GM19328 (cell line): Measurements from ENCODE around the gene RBM47.
A peak's percentile ranks its signal among the peaks of the same experiment; 100 is the strongest.

ENCODE experiments used
- ATAC-seq: cut with Tn5 transposase; IDR thresholded peaks from one replicate; pipeline ENCODE4 v1.9.1; 2021; ENCODE audit warnings: mild to moderate bottlenecking, moderate library complexity; ENCODE audit not compliant: unreplicated experiment

RBM47 gene

DNA sequence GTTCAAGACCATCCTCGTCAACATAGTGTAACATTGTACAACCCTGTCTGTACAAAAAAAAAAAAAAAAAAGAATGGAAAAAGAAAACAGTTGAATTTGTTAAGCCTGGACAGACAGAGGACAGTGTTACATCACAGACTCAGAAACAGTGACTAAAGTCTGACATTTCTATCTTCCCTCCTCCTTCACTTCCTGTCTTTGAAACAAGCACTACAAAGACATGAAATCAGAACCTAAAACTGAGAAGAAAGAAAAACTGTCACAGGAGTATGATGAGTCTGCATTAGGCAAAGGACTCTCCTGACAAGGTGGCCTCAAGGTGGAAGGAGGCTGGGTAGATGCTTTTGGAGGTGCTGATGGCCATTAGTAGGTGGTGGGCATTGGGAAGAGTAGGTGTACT lies 126.7 kb downstream of the RBM47 start:
- ATAC-seq = no peak

DNA sequence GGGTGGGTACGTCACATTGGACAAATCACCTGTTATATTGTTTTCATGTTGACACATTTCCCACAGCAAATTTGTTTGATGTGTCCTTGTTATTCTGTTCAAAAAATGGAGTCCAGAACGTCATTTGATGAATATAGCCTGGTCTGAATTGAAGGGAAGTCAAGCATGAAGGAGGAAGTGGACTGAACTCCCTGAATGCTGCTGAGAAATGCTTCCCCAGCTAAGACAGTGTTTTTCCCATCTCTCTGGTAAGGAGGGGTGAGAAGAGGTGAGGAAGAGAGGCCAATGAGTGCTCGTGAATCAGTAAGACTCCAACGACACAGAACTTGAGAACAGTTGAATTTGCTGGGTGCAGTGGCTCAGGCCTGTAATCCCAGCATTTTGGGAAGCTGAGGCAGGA lies 127.4 kb downstream of the RBM47 start:
- ATAC-seq = no peak

DNA sequence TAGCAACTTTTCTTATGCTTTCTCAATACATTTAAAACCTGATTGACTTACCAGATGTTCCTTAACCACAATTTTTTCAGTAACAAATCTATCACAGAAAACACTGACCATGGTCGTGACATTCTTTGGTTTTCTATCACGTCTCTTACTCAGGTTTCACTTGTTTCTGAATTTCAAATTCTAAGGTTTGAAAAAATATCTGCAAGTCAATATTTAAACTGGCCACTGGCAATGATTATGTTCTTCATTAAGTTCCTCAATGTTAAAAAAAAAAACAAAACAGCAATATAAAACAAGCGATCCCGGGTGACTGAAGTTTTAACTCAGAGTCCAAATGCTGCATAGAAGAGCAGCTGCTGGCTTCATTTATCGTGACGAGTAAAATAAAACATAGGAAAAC lies 128.9 kb downstream of the RBM47 start:
- no peak for ATAC-seq

DNA sequence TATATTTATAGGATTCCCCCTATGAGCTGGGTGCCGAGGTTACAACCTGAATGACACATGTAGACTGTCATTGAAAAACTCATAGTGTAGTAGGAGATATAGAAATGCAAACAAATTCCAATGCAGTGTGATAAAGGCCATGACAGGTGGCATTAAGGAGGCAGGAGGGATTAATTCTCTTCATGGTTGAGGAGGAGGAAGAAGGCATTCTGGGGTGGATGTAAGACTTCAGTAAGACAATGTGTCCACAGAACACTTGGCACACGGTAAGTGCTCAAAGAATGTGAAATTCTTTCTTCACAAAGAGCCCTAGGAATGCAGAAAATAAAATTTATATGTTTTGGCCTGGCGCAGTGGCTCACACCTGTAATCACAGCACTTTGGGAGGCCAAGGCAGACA lies 136.5 kb downstream of the RBM47 start:
- ATAC-seq = no peak

DNA sequence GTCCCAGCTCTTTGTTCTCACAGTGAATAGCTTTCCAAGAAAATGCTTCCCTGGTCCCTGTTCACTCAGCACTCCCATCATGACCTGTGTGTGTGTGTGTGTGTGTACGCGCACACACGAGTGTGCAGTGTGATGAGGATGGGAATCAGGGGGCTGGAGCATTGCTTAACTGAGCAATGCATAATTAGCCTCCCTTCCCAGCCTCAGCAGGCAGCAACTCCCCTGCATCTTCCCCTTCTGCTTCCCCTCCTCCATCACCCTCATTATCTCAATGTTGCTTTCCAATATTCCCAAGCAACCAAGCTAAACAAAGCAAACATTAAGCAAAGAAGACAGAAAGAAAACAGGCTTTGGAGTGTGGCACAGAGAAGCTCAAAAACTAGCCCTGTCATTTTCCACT lies 137.0 kb downstream of the RBM47 start:
- no peak for ATAC-seq

DNA sequence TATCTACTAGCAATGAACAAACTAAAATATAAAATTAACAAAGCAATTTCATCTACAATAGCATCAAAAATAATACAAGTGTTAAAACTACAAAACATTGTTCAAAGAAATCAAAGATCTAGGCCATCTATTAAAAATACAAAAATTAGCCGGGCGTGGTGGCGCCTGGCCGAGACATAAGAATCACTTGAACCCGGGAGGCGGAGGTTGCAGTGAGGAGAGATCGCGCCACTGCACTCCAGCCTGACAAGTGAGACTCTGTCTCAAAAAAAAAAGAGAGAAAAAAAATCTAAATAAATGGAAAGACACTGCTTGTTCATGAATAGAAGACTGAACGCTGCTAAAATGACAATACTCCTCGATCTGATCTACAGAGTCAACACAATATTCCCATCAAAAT lies 139.2 kb downstream of the RBM47 start:
- ATAC-seq = no peak

DNA sequence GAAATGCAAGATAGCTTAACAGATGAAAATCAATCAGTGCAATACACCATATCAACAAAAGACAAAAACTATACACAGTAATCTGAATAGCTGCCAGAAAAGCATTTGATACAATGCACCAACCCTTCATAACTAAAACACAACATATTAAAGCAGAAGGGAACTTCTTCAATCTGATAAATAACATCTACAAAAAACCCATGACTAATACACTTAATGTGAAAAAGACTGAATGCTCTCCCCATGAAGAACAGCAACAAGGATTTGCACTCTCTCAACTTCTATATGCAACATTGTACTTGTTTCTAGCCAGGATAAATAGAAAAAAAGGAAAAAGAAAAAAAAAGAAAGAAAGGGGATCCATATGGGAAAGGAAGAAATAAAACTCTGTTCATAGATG lies 139.7 kb downstream of the RBM47 start:
- no peak for ATAC-seq

DNA sequence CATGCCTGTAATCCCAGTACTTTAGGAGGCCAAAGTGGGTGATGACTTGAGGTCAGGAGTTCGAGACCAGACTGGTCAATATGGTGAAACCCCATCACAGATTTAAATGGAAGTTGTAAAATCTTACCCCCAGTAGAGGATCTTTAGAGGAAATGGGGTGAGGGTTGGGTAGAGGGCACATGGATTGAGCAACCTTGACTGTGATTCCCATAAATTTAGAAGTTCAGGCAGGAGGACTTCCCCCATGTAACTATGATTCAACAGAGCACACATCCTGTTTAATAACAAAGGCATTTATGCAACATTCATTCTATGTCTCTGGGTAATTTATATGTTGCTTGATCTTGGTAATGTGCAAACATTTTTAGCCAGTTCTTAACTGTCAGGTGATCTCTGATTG lies 143.1 kb downstream of the RBM47 start:
- ATAC-seq = no peak

DNA sequence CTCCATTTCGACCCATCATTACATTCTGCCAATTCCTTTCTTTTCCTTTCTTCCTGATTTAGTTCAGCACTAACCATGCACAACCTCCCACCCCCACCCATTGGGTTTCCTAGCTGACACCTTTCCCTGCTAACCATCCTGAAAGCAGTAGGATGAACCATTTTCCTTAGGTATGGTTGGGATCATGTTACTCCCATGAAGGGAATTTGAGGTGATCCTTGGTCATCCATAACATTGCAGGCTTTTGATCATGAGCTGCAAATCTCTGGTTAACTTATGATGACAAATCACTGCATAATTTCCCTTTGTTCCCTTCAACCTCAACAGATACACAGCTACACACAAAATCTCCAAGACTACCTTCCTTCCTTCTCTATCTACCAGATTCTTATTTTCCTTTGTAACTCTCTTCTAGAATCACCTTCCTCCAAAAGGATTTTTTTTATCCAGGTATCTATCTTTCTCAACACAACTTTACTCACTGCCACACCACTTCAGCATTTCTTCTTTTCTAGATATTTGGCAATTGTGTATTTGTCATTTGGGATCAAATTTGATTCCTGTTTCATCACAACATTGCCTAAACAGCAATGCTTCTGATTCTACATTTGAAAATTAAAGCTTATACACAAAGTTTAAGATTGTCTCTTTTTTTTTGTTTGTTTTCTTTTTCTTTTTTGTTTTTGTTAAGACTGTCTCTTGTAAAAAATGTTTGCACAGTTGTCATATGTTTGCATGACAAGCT lies 145.1 kb downstream of the RBM47 start:
- ATAC-seq = no peak

DNA sequence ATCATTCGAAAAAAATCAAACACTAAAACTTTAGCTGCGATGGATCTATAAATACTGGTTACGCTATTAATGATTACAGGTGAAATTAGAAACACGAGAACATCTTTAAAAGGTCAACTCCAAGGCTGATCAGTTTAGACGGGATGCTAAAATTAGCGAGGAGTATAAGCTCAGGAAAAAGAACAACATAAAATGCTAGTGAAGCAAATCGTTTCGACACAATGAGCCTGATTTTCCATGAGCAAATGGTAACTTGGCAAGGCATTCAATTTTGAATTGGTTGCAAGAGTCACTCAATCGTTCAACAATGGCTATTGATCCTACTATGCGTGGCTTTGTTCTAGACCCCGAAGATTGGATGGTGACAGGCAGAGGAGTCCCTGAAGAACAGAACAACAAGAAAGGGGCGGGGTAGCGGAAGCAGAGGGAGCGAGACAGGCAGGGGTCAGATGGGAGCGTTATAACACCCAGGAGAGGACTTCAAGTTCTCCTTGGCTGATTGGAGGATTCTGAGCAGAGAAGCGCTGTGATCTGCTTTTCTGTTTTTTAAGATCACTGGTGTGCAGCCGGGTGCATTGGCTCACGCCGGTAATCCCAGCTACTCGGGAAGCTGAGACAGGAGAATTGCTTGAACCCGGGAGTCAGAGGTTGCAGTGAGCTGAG lies 146.5 kb downstream of the RBM47 start:
- no peak for ATAC-seq

DNA sequence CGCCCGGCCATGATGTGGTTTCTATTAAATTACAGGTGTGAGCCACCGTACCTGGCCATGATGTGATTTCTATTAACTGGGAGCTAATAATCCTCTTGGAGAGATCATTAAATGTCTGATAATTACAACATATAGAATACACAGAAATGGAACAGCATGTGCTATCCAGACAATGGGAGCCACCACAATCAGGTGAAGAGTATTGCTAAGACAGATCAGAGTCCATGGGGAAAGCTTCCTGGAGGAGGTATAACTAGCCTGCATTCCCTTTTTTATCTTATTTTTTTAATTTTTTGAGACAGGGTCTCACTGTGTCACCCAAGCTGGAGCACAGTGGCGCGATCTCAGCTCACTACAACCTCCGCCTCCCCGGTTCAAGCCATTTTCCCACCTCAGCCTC lies 147.7 kb downstream of the RBM47 start:
- no peak for ATAC-seq

DNA sequence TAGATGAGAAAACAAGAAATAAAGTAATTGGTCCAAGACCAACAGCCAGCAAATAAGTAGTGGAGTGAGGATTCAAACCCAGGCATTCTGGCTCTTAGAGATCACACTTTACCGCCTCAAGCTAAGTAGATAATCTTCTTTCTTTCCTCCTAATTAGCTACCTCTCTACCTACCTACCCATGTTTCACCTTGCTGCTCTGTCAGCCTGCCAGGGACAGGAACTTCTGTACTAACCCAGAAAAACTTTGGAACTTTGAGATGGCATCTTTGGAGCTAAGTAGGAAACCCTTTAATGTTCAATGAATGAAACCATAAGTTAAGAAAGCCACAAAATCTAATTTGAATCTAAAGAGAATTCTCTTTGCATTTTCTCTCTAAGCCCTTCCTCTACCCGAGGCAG lies 149.4 kb downstream of the RBM47 start:
- ATAC-seq = no peak

DNA sequence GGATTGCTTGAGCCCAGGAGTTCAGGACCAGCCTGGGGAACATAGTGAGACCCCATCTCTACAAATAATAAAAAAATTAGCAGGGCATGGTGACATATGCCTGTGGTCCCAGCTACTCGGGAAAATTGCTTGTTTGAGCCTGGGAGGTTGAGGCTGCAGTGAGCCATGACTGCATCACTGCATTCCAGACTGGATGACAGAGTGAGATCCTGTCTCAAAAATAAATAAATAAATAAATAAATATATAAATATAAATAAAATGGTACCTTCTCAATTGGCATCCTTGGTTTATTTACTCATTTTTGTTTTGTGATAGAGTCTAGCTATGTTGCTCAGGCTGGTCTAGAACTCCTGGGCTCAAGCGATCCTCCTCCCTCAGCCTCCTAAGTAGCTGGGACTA lies 150.3 kb downstream of the RBM47 start:
- no peak for ATAC-seq

DNA sequence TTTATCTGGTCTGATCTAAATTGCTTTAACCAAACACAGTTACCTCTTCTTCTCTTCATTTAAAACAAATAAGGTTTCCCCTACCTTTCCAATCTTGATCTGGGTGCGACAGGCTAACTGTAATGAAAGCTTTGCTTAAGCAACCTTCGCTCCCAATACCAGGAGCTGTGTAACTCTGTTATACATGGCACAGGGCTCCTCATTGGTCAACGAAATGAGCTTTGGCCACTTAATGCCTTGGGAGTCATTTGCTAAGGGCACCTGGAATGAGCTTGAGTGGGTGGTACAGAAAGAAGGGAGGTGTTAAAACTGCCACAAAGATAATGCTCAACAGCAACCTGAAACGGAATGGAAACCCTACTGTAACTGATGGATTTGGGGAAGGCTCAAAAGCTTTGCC lies 154.1 kb downstream of the RBM47 start:
- ATAC-seq = no peak

DNA sequence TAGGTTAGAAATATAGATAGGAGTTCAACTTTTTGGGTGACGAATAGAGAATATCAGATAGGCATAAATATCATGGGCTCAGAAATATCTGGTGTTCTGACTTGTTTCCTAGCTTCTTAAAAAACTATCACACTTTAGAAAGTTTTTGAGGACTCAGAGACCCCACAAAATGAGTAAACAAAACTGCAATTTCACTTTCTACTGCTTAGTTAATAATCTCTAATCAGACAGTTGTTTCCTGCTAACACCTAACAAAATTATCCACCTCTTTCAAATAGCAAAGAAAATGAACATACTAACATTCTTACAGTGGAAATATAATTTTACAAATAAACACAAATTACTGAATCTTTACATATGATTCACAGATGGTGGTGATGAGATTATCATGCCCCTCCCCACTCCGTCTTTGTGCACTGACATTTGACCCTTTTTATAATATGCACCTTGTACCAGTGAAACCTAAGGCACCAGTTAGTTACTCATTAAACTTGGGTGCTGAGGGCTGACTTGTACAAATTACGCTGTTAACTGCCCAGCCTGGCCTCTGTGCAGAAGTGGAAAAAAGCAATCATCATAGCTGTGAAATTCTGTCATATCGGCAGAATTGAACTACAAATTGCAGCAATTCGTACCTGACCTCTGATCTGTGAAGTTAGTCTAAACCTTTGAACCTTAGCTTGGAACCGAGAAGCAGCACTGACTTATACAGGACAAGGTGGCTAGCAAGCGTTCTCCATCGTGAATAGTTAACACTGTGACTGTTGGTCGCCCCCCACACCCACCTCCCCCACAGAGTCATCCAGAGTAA lies 155.9 kb downstream of the RBM47 start:
- ATAC-seq = no peak

DNA sequence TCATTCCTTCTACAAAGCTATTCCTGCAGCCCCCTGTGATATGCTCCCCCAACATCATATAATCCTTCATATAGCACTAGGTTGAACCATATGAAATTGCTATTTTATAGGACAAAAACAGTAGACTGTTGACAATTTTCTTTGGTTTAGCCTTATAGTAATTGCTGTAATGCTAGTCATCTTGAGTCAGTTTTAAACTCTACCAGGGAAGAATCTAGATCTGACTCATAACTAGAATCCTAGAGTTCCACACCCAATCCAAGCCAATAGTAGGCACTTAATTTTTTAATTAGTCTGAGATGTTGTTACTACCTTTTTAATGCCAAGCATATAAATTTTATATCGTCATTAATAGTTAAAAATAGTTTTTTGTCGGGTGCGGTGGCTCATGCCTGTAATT lies 157.7 kb downstream of the RBM47 start:
- ATAC-seq = no peak

DNA sequence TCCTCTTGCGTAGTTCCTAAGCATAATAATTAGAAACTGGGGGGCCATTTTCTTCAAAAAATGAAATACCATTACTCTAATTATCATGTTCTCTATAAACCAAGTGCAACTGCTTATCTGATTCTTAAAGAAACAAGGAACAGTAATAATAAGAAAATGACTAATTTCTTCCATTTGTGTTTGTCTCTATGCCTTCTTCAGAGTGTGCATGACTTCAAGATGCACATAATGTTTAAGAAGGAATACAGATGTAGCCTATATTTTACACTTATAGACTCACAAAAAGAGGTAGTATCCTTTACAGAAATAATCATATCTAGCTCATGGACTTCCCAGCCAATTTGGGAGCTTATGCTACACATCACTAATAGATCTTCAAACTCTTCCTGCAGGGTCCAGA lies 162.9 kb downstream of the RBM47 start:
- ATAC-seq = no peak

DNA sequence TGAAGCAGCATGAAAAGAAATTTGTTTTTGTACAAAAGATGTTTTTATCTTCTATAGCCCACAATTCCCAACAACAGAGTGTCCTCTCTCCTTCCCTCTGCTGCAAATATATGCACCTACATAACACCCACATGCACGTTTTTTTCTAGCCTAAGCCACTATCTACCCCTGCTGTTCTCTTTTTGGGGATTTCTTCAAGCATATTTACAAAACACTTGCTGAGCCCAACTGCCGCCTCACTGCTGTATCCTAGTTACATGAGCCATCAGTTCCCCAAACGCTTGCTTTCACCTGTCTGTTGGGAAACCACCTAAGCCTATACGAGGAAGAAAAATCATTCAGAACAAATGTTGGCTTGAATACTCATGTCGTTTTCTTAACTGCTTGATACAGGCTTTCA lies 167.3 kb downstream of the RBM47 start:
- peak; percentile 59 for ATAC-seq

DNA sequence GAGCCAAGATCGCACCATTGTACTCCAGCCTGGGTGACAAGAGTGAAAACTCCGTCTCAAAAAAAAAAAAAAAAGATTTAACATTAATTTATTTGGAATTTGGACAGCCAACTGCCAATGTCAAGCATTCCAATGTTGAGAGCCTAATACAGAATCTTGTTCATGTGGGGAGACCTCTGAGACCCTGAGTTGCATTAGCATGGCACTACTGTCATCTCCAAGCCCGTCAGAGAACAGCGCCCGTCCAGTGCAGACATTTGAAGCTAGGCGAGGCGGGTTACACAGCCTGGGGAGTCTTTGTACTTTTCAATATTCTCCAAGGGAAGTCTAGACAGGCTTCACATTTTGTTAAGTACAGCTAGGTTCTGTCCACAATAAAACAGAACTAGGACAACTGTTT lies 167.8 kb downstream of the RBM47 start:
- ATAC-seq = no peak

DNA sequence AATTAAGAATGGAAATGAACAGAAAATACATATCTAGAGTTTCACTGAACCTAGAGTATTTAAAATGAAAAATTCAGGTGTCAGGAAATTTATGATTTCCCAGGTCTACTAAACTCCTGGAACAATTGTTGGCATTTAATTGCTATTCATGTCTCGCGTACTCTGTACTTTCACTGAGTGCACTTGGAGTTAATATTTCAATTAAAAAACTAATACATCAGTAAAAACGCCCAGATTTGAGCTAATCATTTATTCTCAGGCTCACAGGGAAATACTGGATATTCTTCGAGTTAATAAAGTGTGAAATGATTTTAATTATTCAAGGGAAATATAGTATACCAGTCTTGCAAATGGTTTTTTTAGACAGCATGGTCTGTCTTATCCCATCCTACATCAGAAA lies 168.6 kb downstream of the RBM47 start:
- ATAC-seq = no peak

DNA sequence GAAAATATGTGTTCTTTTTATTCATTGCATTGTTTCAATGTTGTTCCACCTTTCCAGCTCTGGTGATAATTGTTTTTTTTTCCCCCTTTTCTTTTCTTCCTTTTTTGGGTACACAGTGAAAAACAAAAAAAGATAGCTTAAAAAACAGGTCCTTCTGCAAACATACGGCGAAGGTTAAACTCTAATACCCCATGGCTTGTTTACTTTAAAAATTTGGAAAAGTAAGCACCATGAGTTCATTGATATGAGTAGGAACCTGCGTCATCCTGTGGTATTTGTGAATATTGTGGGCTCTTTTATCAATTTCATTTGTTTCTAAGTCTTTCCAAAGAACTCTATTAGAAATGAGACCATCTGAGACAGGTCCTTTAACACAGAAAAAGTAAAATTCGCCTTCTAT lies 171.0 kb downstream of the RBM47 start:
- no peak for ATAC-seq

DNA sequence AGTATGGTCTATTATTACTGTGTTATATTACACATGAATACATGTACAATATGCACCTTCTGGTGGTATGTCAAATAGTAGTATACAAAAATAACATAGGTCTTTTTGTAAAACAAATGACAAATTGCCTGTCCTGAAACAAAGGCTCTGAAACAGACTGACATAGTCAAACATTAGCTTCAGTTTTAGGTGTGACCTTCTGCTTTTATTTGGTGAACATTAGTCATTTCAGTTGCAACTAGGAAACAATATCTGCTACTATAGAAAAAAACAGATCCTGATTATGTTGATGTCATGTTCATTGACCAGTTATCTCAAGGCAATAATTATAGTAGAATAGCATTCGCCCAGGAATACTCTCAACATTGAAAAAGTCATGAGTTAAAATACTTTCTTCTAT lies 171.6 kb downstream of the RBM47 start:
- no peak for ATAC-seq
